Stimulated activated CD4-positive, alpha-beta T cell treated with anti-CD3 and anti-CD28 coated beads, Interleukin-2, amount 100 ng/mL, for 4 hours (primary cell): ENCODE results near the gene EVPLL.
A peak's percentile ranks its signal among the peaks of the same experiment; 100 is the strongest.
"Not testable (repeated sequence)": the region's sequence is repeated elsewhere in the genome, so short reads cannot be mapped to it uniquely, and the experiment has no call there.

Experiments used
- DNase-seq: peaks from one replicate; pipeline ENCODE4 v3.0.0-alpha.2; 2020; ENCODE audit warnings: low read depth

EVPLL gene

GRCh38 chr17:18377437-18378204 lies at the start of gene EVPLL:
Gene EVPLL, plus strand, starts transcription at chr17:18377778. Its CDS starts 3,160 bp downstream, at chr17:18380938.
- DNase-seq: no peak

DNA sequence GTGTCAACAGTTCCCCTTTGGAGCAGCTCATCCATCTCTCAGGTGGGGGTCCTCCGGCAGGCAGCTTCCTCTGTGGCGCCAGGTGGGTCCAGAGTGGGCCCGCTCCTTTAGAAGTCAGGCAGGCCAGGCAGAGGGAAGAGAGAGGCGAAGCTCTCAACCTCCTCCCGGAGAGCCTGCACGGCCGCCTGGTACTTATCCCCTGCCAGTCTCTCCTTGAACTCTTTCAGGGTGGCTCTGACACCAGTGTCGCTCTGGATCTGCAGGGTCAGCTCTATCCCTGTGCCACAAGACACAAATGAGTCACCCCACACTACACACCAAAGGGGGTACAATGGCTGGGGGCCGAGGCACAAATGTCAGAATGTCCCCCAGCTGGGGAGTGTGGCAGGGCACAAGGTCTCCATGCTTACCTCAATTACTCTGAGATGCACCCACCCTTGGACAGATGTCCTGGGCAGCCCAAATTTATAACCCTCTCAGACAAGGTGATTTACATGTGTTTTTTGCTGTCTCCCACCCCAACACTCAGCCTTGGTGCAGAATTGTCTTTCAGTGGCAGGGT lies 48.9 kb upstream of the EVPLL start:
- DNase-seq: no peak

GRCh38 chr17:18331879-18332278 lies 45.7 kb upstream of the EVPLL start:
- no peak for DNase-seq

GRCh38 chr17:18332909-18333489 lies 44.6 kb upstream of the EVPLL start:
- DNase-seq: no peak

GRCh38 chr17:18338158-18338557 lies 39.4 kb upstream of the EVPLL start:
- not testable (repeated sequence) for DNase-seq

DNA sequence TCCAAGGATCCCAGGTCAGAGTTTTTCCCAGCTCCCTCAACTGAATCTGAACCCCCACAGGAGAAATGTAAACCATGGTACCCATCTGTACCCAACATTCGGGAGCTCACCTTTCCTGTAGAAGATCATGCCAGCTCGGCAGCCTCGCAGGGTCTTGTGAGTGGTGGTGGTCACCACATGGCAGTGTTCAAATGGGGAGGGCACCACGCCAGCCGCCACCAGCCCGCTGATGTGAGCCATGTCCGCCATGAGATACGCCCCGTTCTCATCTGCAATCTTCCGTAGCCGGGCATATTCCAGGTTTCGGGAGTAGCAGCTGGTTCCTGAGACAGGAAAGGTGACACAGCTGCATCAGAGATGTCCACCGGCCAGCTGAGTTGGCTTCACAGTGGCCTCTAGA lies 37.6 kb upstream of the EVPLL start:
- no peak for DNase-seq

GRCh38 chr17:18344021-18344420 lies 33.6 kb upstream of the EVPLL start:
- no peak for DNase-seq

- no peak for DNase-seq
Observed at GRCh38 chr17:18353541-18353940, 24.0 kb upstream of the EVPLL start.

DNA sequence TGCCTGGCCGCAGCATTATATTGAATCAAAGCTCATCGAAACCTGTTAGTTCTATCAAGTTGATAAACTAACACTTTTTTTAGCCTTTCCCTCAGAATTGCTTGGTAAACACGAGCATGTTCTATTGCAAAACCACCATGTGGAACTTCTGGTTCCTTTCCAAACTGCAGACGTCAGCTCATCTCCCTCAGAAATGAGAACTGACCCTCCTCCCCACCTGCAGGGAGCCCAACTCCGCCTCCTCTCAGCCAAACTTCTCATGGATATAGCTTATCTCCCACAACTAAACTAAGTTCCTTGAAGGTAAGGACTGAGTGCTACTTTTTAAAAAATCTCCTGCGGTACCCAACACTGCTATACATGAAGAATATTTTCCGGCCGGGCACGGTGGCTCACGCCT lies 21.0 kb upstream of the EVPLL start:
- DNase-seq: no peak

DNA sequence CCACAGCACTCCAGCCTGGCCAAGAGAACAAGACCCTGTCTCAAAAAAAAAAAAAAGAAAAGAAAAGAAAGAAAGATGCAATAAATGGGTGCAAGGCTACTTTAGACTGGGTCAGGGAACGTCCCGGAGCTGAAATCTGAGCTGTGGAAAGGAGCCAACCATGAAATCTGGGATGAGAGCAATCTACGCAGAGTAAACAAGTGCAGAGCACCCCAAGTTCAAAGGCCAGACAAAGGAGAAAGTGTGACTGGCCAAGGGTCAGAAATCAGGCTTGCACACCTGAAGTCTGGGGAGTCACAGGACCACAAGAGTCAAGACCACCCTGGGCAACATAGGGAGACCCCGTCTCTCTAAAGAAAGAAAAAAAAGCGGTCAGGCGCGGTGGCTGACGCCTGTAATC lies 17.1 kb upstream of the EVPLL start:
- DNase-seq: no peak

DNA sequence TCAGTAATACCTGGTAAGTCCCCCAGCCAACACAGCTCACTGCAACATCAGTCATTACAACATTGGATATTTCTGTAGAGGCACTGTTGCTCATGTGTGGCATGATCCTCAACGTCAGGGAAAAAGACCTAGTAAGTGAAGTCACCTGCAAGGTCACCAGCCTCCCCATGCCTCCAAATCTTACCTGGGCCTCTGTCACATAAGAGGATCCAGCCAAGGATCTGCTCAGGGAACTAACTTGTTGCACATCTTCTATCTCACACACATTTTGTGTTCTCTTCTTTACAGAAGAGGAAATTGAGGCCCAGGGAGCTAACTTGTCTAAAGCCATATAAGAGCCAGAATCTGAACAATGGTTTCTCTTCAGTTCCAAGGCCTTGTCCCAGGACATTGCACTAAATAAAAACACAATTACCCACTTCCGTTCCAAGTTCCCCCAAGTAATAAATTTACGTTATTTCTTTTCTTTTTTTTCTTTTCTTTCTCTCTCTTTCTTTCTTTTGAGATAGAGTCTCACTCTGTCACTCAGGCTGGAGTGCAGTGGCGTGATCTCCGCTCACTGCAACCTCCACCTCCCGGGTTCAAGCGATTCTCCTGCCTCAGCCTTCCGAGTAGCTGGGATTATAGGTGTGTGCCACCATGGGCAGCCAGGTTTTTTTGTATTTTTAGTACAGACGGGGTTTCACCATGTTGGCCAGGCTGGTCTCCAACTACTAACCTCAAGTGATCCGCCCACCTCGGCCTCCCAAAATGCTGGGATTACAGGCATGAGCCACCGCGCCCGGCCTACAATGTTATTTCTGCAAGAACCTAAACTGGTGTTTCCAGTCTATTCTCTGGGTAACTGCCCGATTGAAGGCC lies 15.5 kb upstream of the EVPLL start:
- DNase-seq: no peak

DNA sequence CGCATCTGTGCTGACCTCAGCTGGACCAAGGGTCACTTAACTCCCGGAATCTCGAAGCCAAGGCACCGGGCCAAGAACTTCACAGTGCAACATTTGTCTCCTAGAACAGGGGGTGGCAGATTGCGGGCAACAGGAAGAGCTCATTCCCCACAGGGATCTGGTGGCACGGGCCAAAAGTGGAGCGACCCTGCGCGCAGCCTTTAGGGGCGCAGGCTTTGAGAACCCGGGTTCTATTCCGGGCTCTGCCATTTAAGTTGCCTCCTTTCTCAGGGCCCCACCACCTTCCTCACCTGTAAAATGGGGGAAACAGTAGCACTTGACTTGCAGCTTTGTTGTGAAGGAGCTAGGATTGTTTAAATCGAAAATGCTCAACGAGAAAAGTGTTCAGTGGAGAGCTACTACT lies 14.9 kb upstream of the EVPLL start:
- no peak for DNase-seq

DNA sequence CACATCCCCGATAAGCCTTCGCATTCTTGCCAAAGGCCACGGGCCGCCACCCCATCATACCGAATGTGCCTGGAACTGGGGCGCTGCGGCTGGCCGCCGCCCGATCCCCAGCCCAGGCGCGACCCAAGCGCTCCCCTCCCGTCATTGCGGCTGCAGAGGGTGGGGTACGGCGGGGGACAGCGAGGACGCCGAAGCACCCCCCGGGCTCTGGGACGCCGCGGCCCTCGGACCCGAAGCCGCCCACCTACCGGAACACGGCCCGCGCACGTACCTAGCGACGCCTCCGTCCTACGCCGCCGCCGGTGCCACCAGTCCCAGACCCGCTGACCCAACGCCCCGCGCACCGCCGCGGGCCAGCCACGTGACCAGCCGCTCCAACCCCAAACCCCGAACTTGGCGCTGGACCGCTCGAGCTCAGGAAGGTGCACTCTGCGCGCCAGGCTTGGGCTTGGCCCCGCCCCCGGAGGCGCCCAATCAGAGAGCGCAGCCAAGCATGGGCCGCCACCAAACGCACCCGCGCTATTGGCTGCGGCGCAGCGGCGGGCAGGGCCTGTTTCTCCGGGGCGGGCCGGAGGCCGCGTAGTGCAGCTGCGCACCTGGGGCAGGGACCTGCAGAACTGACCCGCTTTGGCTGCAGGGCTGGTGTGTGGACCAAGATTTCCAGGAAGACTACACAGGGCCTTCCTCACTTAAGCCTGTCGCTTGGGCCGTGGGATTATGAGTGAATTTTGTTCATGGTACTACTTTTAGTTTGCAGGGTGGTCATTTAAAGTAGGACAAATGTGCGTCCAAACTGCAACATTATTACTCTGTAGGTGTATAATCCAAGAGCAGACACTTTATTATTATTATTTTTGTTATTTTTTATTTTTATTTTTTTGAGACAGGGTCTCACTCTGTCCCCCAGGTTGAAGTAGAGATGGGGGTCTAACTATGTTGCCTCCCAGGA lies 14.2 kb upstream of the EVPLL start, which contains the start of gene SHMT1:
Gene SHMT1, minus strand, starts transcription at position 450 of the 949 bp plus-strand sequence. CDS start 7,569 bp downstream, outside the sequence.
- peak; percentile 81 for DNase-seq

GRCh38 chr17:18364166-18364565 lies 13.4 kb upstream of the EVPLL start:
- no peak for DNase-seq

GRCh38 chr17:18368946-18369345 lies 8.6 kb upstream of the EVPLL start:
- DNase-seq: no peak

GRCh38 chr17:18370761-18371160 lies 6.8 kb upstream of the EVPLL start:
- no peak for DNase-seq

DNA sequence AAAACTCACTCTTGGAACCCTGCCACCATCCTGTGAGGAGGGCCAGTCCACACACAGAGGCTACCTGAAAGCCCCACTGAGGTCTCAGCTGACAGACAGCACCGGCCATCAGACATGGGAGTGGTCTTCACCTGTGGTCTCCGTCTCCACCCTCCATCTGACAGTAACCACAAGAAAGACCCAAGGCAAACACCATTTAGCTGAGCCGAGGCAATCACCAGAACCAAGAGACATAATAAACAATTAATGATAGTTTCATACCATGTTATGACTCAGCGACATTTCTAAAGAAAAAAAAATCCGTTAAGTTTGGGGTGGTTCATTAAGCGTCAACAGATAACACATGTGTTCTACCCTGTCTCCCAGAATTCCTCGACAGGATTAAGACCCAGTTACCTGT lies 6.1 kb upstream of the EVPLL start:
- DNase-seq: no peak

GRCh38 chr17:18373181-18373580 lies 4.4 kb upstream of the EVPLL start:
- DNase-seq: not testable (repeated sequence)

- DNase-seq: no peak
Observed at GRCh38 chr17:18374216-18374615, 3.4 kb upstream of the EVPLL start.

GRCh38 chr17:18378205-18378505 lies 577 bp downstream of the EVPLL start:
- no peak for DNase-seq

DNA sequence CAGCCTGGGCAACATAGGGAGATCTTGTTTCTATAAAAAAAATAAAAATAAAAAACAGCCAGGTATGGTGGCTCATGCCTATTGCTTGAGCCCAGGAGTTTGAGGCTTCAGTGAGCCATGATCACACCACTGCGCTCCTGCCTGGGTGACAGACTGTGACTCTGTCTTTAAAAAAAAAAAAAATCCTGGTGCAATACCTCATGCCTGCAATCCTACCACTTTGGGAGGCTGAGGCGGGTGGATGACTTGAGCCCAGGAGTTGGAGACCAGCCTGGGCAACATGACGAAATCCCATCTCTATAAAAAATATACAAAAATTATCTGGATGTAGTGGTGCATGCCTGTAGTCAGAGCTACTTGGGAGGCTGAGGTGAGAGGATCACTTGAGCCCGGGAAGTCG lies 1.0 kb downstream of the EVPLL start:
- not testable (repeated sequence) for DNase-seq
